ENCODE data around the gene TRRAP.

DNA sequence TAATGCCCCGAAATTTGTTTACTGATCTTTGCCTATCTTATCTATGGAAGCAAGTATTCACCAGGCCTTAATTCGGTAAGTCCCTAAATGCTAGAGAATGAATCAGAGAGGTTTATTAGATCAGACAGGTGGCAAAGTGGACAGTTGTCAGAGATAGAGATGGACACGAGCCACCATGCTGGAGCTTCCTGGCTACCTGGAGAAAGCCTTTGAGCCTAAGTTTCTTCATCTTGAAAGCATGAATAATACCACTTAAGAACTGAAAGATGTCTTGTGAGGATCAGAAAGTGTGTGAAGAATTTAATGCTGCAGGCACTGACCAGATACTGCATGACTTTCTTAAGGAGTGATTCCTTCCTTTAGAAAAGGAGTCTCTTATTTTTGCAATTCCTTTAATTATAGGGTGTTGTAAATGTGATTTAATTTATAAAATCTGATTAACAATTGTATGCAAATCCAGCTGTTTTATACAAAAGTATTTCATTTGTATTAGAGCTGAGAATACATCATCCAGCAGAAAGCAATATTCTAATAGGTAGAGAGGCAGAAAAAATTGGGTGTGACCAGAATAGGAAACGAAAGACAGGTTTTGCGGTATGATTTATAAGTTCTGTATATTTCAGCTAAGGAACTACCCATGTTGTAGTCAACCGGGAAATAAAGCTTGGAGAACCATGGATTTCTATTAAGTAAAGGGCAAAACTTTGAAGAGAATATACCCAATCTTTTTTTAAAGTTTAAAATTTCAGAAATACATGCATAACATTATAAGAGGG, 182.9 kb downstream of the TRRAP start:
- TF ChIP-seq CTCF (IDR thresholded peaks at IDR 0.05 in 4 of 5, conservative IDR thresholded peaks at IDR 0.05 in 1 of 5): no peak
- TF ChIP-seq POLR2A (IDR thresholded peaks at IDR 0.05): no peak
